Astrocyte (in vitro differentiated cells and primary cell): Measurements from ENCODE around the gene KCNJ16.

Experiments used
- CTCF ChIP-seq: IDR thresholded peaks from 2 replicates; pipeline ENCODE4 v1.5.1; 2011; ENCODE audit warnings: low read depth, mild to moderate bottlenecking, inconsistent platforms, low read length, moderate library complexity; ENCODE audit not compliant: insufficient read depth
- EZH2 ChIP-seq: IDR thresholded peaks from 2 replicates; pipeline ENCODE4 v1.6.1; 2012; ENCODE audit warnings: mild to moderate bottlenecking, low read length, inconsistent platforms; ENCODE audit not compliant: insufficient read depth

DNA sequence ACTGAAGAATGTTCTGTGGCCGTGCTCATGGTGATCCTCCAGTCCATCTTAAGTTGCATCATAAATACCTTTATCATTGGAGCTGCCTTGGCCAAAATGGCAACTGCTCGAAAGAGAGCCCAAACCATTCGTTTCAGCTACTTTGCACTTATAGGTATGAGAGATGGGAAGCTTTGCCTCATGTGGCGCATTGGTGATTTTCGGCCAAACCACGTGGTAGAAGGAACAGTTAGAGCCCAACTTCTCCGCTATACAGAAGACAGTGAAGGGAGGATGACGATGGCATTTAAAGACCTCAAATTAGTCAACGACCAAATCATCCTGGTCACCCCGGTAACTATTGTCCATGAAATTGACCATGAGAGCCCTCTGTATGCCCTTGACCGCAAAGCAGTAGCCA is 57.5 kb downstream of the KCNJ16 start:
- TF ChIP-seq CTCF = no peak
- TF ChIP-seq EZH2 = no peak
